Ectodermal cell (in vitro differentiated cells): Measurements from ENCODE around the gene MAGI1.

Source experiments
- H3K27ac ChIP-seq: 2 replicates; pipeline ENCODE4 v1.7.0; 2013; ENCODE audit warnings: mild to moderate bottlenecking, low read depth, low read length; ENCODE audit not compliant: insufficient read depth, poor library complexity, severe bottlenecking
- H3K27me3 ChIP-seq: 2 replicates; pipeline ENCODE4 v1.7.0; 2013; ENCODE audit warnings: mild to moderate bottlenecking, low read length; ENCODE audit not compliant: insufficient read depth, control insufficient read depth, poor library complexity, severe bottlenecking
- H3K36me3 ChIP-seq: one replicate; pipeline ENCODE4 v1.7.0; 2013; ENCODE audit warnings: low read length; ENCODE audit not compliant: control insufficient read depth, insufficient read depth
- H3K4me1 ChIP-seq: one replicate; pipeline ENCODE4 v1.7.0; 2013; ENCODE audit warnings: low read length; ENCODE audit not compliant: control insufficient read depth, insufficient read depth
- H3K4me3 ChIP-seq: 2 replicates; pipeline ENCODE4 v1.7.0; 2013; ENCODE audit warnings: low read depth, low read length, control low read depth; ENCODE audit not compliant: insufficient read depth
- H3K9me3 ChIP-seq: 2 replicates; pipeline ENCODE4 v1.7.0; 2013; ENCODE audit warnings: mild to moderate bottlenecking, low read length, moderate library complexity; ENCODE audit not compliant: control insufficient read depth
- WGBS, 2 experiments: methylation state at CpG; one replicate each; pipeline ENCODE4 v1.1.7; 2013; ENCODE audit warnings: missing lambda C conversion rate in 2 of 2; 5-methylcytosine and 5-hydroxymethylcytosine counted together

The MAGI1 gene

GRCh38 chr3:65472501-65472900 is 566.2 kb downstream of the MAGI1 start:
- Histone ChIP-seq H3K36me3 (peaks cover 3% of the 10 kb centered on the region), H3K9me3 (no peaks in the 10 kb centered on the region), H3K4me3 (no peak overlapping the region), H3K27ac (no peak overlapping the region), H3K4me1 (no peaks in the 10 kb centered on the region), H3K27me3 (no peaks in the 10 kb centered on the region)
- 93 to 94% methylated on average over 3 of the region's 3 CpGs for WGBS, 2 experiments

DNA sequence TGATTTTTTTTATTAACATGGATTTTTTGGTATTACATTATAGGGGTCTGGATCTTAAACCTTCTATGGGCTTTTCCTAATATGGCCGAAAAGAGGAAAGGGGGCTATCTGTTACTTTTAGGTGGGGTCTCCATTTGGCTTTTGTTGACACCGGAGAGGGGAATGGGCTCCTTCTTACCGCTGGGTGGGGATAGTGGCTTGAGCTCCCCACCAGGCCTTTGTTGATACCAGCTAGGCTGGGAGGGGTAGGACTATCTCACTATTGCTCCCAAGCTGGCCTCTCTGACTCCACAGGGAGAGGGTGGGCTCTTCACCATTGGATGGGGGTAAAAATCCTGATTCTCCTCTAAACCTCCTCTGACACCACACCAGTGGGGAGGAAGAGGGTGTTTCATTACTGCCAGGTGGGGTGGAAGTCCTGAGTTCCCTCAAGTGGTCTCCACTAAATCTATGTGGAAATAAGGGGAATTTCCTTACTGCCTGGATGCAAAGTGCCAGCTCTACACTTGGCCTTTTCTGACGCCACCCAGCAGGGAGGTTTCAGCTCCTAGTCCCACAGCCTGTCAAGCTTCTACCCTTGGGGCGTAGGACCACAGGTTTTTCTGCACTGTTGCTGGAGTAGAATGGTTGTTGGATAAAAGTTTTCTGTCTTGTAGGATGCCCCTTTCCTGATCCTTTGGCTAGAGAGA is 572.3 kb downstream of the MAGI1 start:
- H3K27ac ChIP-seq = no peak overlapping the region
- H3K27me3 ChIP-seq = no peaks in the 10 kb centered on the region
- 44 to 51% methylated on average over 5 of the region's 5 CpGs for WGBS, 2 experiments
- no peak overlapping the region for H3K4me3 ChIP-seq
- peaks cover 15% of the 10 kb centered on the region for H3K4me1 ChIP-seq
- H3K36me3 ChIP-seq = no peaks in the 10 kb centered on the region
- H3K9me3 ChIP-seq = no peaks in the 10 kb centered on the region

DNA sequence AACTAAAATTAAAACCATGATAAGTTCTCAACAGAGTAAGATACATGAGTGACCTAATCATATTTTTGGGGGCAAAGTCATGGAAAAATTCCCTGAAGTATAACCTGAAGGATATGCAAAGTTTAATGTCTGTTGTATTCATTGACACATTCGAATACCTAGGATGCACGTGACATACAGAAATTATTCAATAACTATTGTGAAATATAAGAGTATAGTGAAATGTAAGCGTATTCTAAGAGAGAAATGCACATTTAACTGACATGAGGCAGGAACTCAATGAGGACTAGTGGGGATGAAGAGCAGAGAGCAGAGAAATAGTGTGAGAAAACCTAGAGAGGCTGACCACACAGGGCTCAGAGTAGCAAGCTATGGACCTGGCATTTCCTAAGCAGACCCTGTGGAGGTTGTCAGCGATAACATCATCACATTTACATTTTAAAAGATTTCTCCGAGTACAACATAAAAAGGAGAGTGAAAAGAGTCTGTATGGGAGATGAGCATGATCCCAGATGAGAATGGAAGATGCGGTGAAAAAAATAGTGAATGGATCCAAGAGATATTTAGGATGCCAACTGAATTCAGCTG is 588.8 kb downstream of the MAGI1 start:
- 82 to 85% methylated on average over 4 to 6 of the region's 6 CpGs for WGBS, 2 experiments
- H3K4me3 ChIP-seq = no peak overlapping the region
- no peak overlapping the region for H3K27ac ChIP-seq
- H3K36me3 ChIP-seq = no peaks in the 10 kb centered on the region
- no peaks in the 10 kb centered on the region for H3K9me3 ChIP-seq
- no peaks in the 10 kb centered on the region for H3K27me3 ChIP-seq
- no peaks in the 10 kb centered on the region for H3K4me1 ChIP-seq

- Histone ChIP-seq H3K27me3 (no peaks in the 10 kb centered on the region), H3K9me3 (no peaks in the 10 kb centered on the region), H3K4me3 (no peak overlapping the region), H3K4me1 (no peaks in the 10 kb centered on the region), H3K36me3 (no peaks in the 10 kb centered on the region), H3K27ac (no peak overlapping the region)
- WGBS, 2 experiments = 87 to 96% methylated on average over 3 of the region's 3 CpGs
Measured at GRCh38 chr3:65448120-65448519, 590.6 kb downstream of the MAGI1 start.

GRCh38 chr3:65445573-65446169 is 593.0 kb downstream of the MAGI1 start:
- no peaks in the 10 kb centered on the region for H3K36me3 ChIP-seq
- no peaks in the 10 kb centered on the region for H3K4me1 ChIP-seq
- no peak overlapping the region for H3K4me3 ChIP-seq
- 91 to 92% methylated on average over 4 of the region's 4 CpGs for WGBS, 2 experiments
- H3K27ac ChIP-seq = no peak overlapping the region
- H3K27me3 ChIP-seq = no peaks in the 10 kb centered on the region
- no peaks in the 10 kb centered on the region for H3K9me3 ChIP-seq

DNA sequence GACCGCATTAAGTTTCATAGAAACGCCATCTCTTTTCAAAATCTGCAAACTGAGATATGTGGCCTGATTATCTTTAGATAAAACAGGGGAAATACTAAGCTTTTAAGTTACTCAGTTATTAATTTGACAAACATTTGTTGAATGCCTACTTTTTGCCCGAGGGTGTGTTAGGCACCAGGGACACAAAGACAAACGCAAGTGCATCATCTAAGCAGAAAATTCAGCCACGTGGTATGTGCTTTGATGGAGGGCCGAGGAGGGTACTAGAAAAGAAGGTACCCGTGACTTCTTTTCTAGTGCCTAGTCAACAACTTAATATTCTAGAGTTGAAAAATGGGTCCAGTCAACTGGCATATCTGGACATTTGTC is 594.3 kb downstream of the MAGI1 start:
- WGBS, 2 experiments = 78 to 80% methylated on average over 7 of the region's 7 CpGs

DNA sequence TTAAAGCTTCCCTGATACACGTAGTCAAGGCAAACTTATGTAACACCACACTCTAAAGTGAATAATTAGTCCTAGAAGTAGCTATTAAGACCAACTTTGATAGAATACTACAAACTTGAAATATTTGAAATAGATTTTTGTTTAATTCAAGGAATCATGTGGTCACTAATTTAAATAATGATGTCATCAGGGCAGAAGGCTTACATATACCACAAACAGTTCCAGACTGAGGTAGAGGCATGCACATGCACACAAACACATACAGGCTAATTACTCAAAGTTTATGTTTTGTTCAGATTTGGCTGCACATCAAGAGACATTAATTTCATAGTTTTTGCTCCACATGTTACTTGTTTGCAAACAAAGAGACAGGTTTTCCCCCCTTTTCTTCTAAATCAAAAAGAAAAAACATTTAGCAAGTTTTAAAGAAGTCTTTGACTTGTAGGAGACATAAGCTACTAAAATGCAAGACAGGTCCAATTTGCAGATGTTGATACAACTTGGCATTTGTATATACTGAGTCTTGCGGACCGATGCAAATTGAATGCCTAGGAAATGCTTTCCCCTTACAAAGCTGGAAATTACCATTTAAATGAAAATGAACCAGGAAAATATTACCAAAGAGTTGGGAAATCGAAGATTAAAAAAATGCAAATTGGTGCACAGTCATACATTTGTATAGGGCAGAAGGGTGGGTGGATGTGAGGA is 594.8 kb downstream of the MAGI1 start:
- WGBS, 2 experiments = 93 to 96% methylated on average over 3 to 4 of the region's 4 CpGs
- H3K4me3 ChIP-seq = no peak overlapping the region

More for the DNA sequence above, 594.3 kb downstream of the MAGI1 start:
- H3K4me3 ChIP-seq = no peak overlapping the region
- no peaks in the 10 kb centered on the region for H3K27me3 ChIP-seq
- H3K36me3 ChIP-seq = no peaks in the 10 kb centered on the region
- no peaks in the 10 kb centered on the region for H3K9me3 ChIP-seq
- H3K4me1 ChIP-seq = no peaks in the 10 kb centered on the region
- no peak overlapping the region for H3K27ac ChIP-seq

DNA sequence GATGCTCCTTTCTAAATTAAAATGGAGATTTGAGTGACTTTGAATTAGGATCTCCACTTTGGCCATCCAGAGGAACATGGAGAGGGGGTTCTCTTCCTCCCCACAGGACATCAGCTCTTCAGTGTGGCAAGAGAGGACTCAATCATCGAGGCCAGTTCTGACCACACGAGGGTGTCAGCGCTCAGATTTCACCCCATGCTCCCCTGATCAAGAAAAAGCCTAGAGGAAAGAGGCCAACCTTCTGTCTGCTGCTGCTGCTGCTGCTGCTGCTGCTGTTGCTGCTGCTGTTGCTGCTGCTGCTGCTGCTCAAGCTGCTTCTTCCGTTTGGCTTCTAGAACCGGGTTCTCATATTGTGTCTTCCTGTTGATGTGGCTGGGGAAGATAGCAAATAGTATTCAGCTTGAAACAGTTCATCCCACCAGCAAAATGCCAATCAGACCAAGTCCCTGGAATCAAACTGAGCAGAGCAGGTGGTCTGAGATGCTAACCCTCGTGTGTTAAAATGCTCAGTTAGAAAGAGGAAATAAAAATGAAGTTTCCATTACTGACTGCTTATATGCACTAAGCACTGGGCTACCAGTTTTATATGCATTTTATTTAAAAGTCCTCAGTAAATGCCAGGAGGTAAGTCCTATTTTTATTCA is 599.0 kb downstream of the MAGI1 start:
- Histone ChIP-seq H3K9me3 (no peaks in the 10 kb centered on the region), H3K4me3 (no peak overlapping the region), H3K36me3 (peaks cover 8% of the 10 kb centered on the region), H3K4me1 (no peaks in the 10 kb centered on the region), H3K27me3 (no peaks in the 10 kb centered on the region), H3K27ac (no peak overlapping the region)
- WGBS, 2 experiments = 21 to 26% methylated on average over 6 of the region's 6 CpGs

More for the DNA sequence above, 594.8 kb downstream of the MAGI1 start:
- Histone ChIP-seq H3K27ac (no peak overlapping the region), H3K36me3 (peaks cover under 1% of the 10 kb centered on the region), H3K27me3 (no peaks in the 10 kb centered on the region), H3K9me3 (no peaks in the 10 kb centered on the region), H3K4me1 (no peaks in the 10 kb centered on the region)

DNA sequence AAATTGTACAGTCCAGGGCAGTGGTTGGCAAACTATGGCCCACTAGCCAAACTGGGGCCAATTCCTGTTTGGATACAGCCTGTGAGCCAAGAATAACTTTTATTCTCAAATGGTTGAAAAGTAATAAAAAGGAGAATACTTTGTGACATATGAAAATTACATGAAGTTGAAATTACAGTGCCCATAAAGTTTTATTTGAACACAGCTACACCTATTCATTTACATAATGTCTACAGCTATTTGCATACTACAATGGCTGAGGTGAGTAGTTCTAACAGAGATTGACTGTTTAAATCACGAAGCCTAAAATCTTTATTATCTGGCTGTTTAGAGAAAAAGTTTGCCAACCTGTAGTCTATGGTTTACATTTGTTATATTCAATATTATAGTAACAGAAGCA is 600.1 kb downstream of the MAGI1 start:
- no peak overlapping the region for H3K27ac ChIP-seq
- H3K27me3 ChIP-seq = no peaks in the 10 kb centered on the region
- WGBS, 2 experiments = 83% methylated on average over 1 of the region's 1 CpG; no CpG with 5 or more reads in 1 of the 2 experiments
- H3K4me3 ChIP-seq = no peak overlapping the region
- H3K4me1 ChIP-seq = no peaks in the 10 kb centered on the region
- H3K9me3 ChIP-seq = no peaks in the 10 kb centered on the region
- peaks cover 8% of the 10 kb centered on the region for H3K36me3 ChIP-seq

- H3K9me3 ChIP-seq = no peaks in the 10 kb centered on the region
- H3K27ac ChIP-seq = no peak overlapping the region
- H3K4me3 ChIP-seq = no peak overlapping the region
- WGBS, 2 experiments = 92 to 100% methylated on average over 2 to 3 of the region's 3 CpGs
- H3K27me3 ChIP-seq = no peaks in the 10 kb centered on the region
- no peaks in the 10 kb centered on the region for H3K4me1 ChIP-seq
- peaks cover 8% of the 10 kb centered on the region for H3K36me3 ChIP-seq
Measured at GRCh38 chr3:65438096-65438495, 600.6 kb downstream of the MAGI1 start.
